MCF 10A (cell line): ENCODE measurements around the gene BRSK1. TPM values are rescaled to one million over a fixed set of nuclear protein-coding genes. Genes with fewer than 3 reads are reported as not detected.

Source experiments
- BruUV-seq: library from RNA; stranded (reverse); fragments of 400-500 nt; replicated peaks from 2 replicates; lab custom pipeline; 2021; lab: Mats Ljungman, UMichigan
- CTCF ChIA-PET: fragments of 300-600 bp; sonication (Branson Sonifier 250); formaldehyde crosslinking; extraction: SDS; loops from one replicate; lab custom pipeline; 2021; ENCODE audit warnings: antibody characterized with exemption, inconsistent platforms; lab: Yijun Ruan, JAX
- POLR2A ChIA-PET: fragments of 300-600, 350-650 bp; sonication (Branson Sonifier 250); formaldehyde crosslinking; extraction: SDS; loops from one replicate; lab custom pipeline; 2020; ENCODE audit warnings: antibody characterized with exemption, inconsistent platforms; lab: Yijun Ruan, JAX
- DNase-seq: peaks from one replicate; pipeline ENCODE4 v3.0.0-alpha.2; 2018; ENCODE audit not compliant: unreplicated experiment
- H3K27ac Mint-ChIP-seq: one replicate; pipeline ENCODE4 v1.8.0; 2022; ENCODE audit warnings: mild to moderate bottlenecking, low read depth, mixed read lengths; ENCODE audit not compliant: unreplicated experiment
- H3K27me3 Mint-ChIP-seq: one replicate; pipeline ENCODE4 v1.8.0; 2022; ENCODE audit warnings: mixed read lengths; ENCODE audit not compliant: insufficient read depth, unreplicated experiment
- H3K36me3 Mint-ChIP-seq: one replicate; pipeline ENCODE4 v1.8.0; 2022; ENCODE audit warnings: mild to moderate bottlenecking, moderate library complexity, mixed read lengths; ENCODE audit not compliant: insufficient read depth, unreplicated experiment
- H3K4me1 Mint-ChIP-seq: one replicate; pipeline ENCODE4 v1.8.0; 2022; ENCODE audit warnings: mixed read lengths; ENCODE audit not compliant: insufficient read depth, unreplicated experiment
- H3K4me3 Mint-ChIP-seq: one replicate; pipeline ENCODE4 v1.8.0; 2022; ENCODE audit warnings: mild to moderate bottlenecking, moderate library complexity, mixed read lengths; ENCODE audit not compliant: unreplicated experiment
- H3K9me3 Mint-ChIP-seq: one replicate; pipeline ENCODE4 v1.8.0; 2022; ENCODE audit warnings: mixed read lengths; ENCODE audit not compliant: unreplicated experiment
- CTCF ChIP-seq: fragments of 200-600 bp; IDR thresholded peaks from one replicate; pipeline ENCODE4 v1.8.0; 2022; ENCODE audit warnings: antibody characterized with exemption, mild to moderate bottlenecking; ENCODE audit not compliant: unreplicated experiment
- intact Hi-C: fragments of 100-400 bp; cut with micrococcal nuclease; formaldehyde crosslinking; loops from 2 replicates; pipeline ENCODE4 v1.14.1; 2022
- total RNA-seq: library from RNA; stranded (reverse); gene quantifications from 2 replicates; pipeline ENCODE4 v1.2.3, GENCODE V29; 2022

Gene BRSK1
- total RNA-seq, 1 experiment from 2014 or later = 5.1 TPM

DNA sequence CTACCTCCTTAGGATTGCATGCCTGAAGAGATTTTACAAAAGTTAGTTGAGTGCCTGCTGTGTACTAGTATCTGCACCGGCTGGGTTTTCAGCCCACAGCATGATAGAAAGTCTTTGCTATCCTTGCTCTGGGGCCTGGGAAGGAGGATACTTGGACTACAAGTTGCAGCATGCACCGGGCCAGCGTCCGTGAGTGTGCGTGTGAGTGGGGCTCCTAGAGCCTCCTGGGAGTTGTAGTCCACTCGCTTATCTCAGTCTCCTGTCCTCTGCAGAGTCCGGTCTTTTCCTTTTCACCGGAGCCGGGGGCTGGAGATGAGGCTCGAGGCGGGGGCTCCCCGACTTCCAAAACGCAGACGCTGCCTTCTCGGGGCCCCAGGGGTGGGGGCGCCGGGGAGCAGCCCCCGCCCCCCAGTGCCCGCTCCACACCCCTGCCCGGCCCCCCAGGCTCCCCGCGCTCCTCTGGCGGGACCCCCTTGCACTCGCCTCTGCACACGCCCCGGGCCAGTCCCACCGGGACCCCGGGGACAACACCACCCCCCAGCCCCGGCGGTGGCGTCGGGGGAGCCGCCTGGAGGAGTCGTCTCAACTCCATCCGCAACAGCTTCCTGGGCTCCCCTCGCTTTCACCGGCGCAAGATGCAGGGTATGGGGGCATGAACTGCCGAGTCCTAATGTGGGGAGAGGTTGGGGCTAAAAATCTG, 20.6 kb downstream of the BRSK1 start:
- intact Hi-C loops = loop anchor here (1.0 kb wide), 1 partner anchor 81 kb away; the partner anchor contains the start of gene RPL28
- no peak for TF ChIP-seq CTCF
- Mint-ChIP-seq H3K4me3 (no peak overlapping the region), H3K4me1 (no peaks in the 10 kb centered on the region), H3K27ac (no peak overlapping the region), H3K9me3 (no peaks in the 10 kb centered on the region), H3K36me3 (no peaks in the 10 kb centered on the region), H3K27me3 (no peaks in the 10 kb centered on the region)
- ChIA-PET POLR2A (interaction anchor here (1.2 kb wide), 1 partner anchor 34 kb away, joined by 3 read pairs; no protein-coding TSS in a partner anchor), CTCF (interaction anchor here (2.4 to 4.2 kb wide), 2 partner anchors 12 to 35 kb away, joined by 11 to 50 read pairs; partner anchors contain the start of gene KMT5C)
- peak; percentile 68 for DNase-seq
- no TSS peak for BruUV-seq

GRCh38 chr19:55304980-55305379, 21.2 kb downstream of the BRSK1 start:
- no peak overlapping the region for H3K4me3 Mint-ChIP-seq

DNA sequence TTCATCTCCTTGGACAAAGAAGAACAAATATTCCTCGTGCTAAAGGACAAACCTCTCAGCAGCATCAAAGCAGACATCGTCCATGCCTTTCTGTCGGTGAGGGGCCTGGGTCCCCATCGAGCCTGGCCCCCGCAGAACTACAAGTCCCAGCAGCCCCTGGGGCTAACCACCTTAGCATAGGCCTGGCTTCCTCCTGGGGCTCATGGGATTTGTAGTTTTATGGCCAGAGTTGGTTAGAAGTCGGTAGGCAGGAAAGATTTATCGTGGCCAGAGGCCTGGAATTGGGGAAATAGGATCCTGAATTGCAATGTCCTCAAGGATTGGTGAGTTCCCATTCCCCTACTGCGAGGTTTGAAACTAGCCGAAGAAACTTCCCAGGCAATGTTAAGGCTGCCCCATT, 21.7 kb downstream of the BRSK1 start:
- Mint-ChIP-seq H3K27ac (no peak overlapping the region), H3K4me3 (no peak overlapping the region), H3K4me1 (no peaks in the 10 kb centered on the region), H3K36me3 (peaks cover 4% of the 10 kb centered on the region), H3K27me3 (no peaks in the 10 kb centered on the region), H3K9me3 (no peaks in the 10 kb centered on the region)
- no TSS peak for BruUV-seq
- peak; percentile 46 for DNase-seq
- POLR2A ChIA-PET = interaction anchor here (0.7 to 1.4 kb wide), 4 partner anchors 28 to 81 kb away, joined by 3 to 6 read pairs (median 3); partner anchors contain the start of gene TMEM238
- CTCF ChIA-PET = interaction anchor here (1.1 to 2.4 kb wide), 5 partner anchors 8 to 162 kb away, joined by 3 to 11 read pairs (median 3); partner anchors contain the start of gene KMT5C
- intact Hi-C loops = no loop called here
- no peak for TF ChIP-seq CTCF

More at GRCh38 chr19:55304980-55305379, 21.2 kb downstream of the BRSK1 start:
- Mint-ChIP-seq H3K27me3 (no peaks in the 10 kb centered on the region), H3K9me3 (no peaks in the 10 kb centered on the region), H3K4me1 (no peaks in the 10 kb centered on the region), H3K27ac (no peak overlapping the region), H3K36me3 (no peaks in the 10 kb centered on the region)
- ChIA-PET CTCF (interaction anchor here (2.4 kb wide), 1 partner anchor 34 kb away, joined by 11 read pairs; the partner anchor contains the start of gene KMT5C), POLR2A (interaction anchor here (1.2 to 1.4 kb wide), 2 partner anchors 34 to 82 kb away, joined by 3 read pairs; no protein-coding TSS in a partner anchor)
- no peak for TF ChIP-seq CTCF
- intact Hi-C loops = loop anchor here (1.0 kb wide), 1 partner anchor 80 kb away; the partner anchor contains the start of gene RPL28
- DNase-seq = no peak
- no TSS peak for BruUV-seq

DNA sequence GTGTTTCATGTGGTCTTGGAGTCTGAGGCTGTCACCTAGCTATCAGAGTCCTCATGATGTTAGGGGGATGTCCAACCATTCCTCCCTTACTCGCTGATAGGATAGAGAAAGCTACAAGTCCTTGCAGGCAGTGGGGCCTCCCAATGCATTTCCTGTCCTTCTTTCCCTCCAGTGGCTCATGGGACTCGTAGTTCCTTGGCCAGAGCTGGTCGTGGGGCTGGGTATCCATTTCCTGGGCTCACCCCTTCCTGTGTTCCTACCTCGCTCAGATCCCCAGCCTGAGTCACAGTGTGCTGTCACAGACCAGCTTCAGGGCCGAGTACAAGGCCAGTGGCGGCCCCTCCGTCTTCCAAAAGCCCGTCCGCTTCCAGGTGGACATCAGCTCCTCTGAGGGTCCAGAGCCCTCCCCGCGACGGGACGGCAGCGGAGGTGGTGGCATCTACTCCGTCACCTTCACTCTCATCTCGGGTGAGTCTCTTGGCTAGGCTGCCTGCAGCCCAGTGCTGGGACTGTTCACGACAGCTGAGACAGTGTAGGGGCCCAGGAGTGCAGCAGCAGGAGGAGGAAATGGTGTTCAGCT, 22.3 kb downstream of the BRSK1 start:
- no peak for TF ChIP-seq CTCF
- Mint-ChIP-seq H3K27me3 (no peaks in the 10 kb centered on the region), H3K4me1 (no peaks in the 10 kb centered on the region), H3K4me3 (no peak overlapping the region), H3K27ac (no peak overlapping the region), H3K9me3 (no peaks in the 10 kb centered on the region), H3K36me3 (peaks cover 5% of the 10 kb centered on the region)
- CTCF ChIA-PET = interaction anchor here (0.6 to 2.4 kb wide), 7 partner anchors 9 to 347 kb away, joined by 3 to 11 read pairs (median 3); partner anchors contain the start of gene KMT5C
- POLR2A ChIA-PET = interaction anchor here (0.7 to 1.4 kb wide), 3 partner anchors 27 to 80 kb away, joined by 3 to 6 read pairs (median 3); partner anchors contain the start of gene TMEM238
- no peak for DNase-seq
- intact Hi-C loops = no loop called here
- no TSS peak for BruUV-seq
